ENCODE measurements around the gene HAGHL.

The HAGHL gene

DNA sequence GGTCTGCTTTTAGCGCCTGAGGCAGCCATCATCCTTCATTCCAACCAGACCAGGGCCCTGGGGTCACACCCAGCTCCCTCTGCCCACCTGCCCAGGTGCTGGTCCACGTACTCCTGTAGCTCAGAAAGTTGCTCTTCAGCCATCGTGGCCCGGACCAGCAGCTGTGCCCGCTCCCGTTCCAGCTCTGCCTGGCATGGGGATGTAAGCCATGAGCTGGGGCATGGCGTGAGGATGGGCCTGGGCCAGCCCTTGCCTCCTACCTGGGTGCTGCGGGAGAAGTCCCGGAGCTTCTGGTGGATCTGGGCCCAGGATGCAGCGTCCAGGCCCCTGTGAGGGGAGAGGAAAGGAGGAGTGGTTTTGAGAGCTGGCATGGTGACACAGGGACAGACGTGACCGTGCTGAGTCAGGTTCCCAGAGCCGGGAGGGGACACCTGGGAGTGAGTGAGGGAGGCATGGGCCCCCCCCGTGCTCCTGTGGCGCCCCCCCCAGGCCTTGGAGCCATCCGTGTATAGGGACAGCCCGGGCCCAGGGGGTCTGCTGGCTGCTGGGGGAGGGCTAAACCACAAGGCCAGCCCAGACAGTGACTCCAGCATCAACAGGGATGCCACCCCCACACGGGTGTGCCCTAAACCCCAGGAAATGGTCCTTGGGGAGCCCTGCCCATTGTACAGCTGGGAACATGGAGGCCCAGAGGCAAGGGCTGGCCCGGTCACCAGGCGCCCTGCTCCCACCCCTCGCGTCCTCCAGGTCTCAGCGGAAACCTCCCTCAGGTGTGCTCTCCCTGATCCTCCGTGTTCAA is 3.9 kb upstream of the HAGHL start:
- no peak for FAIRE-seq

DNA sequence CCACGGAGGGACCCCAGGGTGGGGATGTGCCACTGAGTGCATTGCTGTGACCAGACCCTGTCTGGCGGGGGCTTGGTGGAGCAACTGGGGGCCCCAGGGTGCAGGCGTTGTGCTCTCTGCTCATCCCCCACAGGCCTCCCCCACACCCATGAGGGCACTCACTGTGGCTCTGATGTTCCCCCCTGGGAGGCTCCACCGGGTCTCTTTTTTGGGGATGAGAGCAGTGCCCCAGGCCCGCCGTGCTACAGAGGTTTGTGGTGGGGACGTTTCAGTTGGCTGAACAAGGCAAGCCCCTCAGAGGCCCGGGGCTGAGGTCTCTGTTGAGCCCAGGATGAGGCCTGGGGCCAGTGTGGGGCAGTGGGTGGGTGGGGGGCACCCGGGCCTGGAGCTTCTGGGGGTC is 3.2 kb upstream of the HAGHL start:
- FAIRE-seq = no peak

- no peak for FAIRE-seq
Measured at GRCh38 chr16:724188-725040, 2.5 kb upstream of the HAGHL start.

GRCh38 chr16:725041-725376 is 1.9 kb upstream of the HAGHL start:
- no peak for FAIRE-seq

DNA sequence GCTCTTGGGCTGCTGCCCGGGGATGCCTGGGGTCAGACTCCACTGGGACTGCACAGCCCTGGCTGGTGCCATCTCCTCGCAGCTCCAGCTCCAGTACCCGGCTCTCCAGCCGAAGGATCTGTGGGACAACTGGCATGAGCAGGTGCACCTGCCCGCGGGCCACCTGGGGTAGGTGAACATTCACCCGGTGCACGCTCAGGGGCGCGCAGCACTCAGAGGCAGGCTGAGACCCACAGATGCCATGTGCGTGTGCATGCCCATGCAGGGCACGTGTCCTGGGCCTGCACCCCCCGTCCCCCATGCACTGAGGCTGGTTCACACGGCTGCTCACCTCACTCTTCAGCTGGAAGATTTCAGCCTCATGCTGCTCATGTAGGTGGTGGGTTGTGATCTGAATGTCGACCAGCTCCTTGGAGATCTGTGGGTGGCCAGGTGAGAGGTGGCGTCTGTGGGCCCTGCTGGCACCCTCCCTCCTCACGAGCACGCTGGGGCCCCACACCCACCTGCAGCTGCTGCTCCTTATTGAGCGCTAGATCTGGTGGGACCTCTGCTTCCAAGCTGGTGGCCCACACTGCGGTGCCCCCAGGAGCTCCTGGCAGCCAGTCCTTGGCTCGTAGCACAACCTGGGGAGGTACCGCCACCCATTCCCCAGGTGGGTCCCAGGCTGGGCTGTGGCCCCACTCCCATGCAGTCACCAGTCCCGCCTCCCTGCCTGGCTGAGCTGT is 1.3 kb upstream of the HAGHL start:
- no peak for FAIRE-seq

DNA sequence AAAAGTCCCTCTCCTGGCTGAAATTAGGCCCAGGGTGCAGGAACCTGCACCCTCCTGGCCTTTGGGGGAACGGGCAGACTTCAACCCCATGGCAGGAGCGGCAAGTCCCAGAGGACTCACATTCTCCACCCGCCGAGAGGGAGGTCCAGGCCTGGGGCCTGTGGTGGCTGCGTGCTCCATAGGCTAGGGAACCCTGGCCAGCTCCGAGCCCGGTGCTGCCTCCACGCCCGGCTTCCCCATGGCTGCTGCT is 793 bp upstream of the HAGHL start:
- FAIRE-seq = no peak

GRCh38 chr16:727291-727977 is 528 bp downstream of the HAGHL start:
- FAIRE-seq = no peak

DNA sequence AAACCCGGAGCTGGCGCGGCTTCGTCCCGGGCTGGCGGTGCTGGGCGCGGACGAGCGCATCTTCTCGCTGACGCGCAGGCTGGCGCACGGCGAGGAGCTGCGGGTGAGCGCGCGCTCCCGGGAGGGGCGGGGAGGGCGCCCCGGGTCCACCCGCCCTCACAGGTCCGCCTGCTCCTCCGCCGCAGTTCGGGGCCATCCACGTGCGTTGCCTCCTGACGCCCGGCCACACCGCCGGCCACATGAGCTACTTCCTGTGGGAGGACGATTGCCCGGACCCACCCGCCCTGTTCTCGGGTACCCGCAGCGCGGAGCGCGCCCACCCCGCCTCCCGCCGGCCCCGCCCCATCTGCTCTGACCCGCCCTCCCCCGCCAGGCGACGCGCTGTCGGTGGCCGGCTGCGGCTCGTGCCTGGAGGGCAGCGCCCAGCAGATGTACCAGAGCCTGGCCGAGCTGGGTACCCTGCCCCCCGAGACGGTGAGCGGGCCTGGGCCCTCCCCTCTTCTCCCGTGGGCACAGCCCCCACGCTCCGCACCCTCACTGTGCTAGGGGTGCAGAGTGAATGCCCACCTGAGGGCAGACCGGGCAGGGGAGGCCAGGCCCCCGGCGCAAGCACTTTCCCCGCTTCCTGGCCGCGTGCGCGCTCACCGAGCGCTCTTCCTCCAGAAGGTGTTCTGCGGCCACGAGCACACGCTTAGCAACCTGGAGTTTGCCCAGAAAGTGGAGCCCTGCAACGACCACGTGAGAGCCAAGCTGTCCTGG is 1.4 kb downstream of the HAGHL start:
- no peak for FAIRE-seq

DNA sequence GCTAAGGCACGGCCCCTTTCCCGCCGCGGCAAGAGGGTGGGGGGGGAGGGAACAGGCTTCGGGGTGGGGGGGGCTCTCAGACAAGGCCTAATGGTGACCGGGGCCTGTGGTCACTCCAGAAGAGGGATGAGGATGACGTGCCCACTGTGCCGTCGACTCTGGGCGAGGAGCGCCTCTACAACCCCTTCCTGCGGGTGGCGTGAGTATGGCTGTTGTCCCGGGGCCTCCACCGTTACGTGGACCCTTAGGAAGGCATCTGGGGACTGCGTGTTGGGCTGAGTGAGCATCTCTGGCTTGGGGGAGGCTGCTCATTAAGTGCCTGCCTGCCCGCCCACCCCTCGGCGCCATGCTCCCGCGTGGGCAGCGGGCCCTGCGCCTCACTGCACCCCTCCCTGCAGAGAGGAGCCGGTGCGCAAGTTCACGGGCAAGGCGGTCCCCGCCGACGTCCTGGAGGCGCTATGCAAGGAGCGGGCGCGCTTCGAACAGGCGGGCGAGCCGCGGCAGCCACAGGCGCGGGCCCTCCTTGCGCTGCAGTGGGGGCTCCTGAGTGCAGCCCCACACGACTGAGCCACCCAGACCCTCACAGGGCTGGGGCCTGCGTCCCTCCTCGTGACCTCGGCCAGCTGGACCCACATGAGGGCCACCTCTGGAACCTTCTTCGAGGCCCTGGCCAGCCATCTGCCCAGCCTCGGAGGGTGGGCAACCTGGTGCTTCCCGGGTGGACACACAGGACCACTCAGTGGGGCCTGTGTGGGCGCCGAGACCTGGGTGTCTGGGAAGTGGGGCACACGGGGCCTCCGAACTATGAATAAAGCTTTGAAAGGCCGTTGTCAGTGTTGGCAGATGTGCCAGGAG is 2.2 kb downstream of the HAGHL start:
- no peak for FAIRE-seq

DNA sequence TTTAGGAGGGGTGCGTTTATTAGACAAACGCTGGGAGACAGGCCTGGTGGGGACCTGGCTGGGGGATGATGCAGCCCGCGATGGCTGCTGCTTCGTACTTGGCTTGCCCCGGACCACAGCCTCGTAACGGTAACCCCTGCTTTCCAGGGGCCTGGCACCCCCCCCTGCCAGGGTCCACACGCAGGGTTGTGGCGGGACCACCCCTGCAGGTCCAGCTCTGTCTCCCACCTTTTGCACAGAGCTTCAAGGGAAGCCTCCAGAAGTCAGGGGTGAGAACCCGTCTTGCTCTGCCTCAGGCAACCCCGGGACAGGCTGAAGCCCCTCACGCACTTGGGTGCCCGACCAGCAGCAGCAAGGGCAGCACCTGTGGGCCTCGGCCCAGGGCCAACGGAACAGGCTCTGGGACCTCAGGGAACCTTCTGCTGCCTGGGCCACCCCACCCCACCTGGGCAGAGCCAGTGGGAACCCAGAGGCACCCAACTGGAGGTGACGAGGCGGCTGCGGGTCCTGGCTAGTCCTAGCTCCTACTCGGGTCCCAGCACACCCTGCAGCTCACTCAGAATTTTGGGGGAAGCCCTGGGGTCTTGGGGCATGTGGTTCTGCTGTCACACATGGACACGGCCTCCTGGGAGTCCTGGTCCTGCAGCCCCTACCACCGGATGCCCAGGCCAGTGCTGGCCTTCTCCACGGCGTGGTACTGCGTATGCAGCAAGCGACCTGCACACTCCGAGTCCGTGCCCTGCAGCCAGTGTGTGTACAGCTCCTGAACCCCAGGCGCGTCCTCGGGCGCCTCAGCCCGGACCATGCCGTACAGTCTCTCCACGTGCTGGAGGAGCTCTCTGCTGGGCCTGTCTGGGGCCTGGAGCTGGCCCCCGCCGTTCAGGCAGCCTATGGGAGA is 3.1 kb downstream of the HAGHL start:
- no peak for FAIRE-seq

- FAIRE-seq = no peak
Measured at GRCh38 chr16:730666-731509, 4.0 kb downstream of the HAGHL start.

DNA sequence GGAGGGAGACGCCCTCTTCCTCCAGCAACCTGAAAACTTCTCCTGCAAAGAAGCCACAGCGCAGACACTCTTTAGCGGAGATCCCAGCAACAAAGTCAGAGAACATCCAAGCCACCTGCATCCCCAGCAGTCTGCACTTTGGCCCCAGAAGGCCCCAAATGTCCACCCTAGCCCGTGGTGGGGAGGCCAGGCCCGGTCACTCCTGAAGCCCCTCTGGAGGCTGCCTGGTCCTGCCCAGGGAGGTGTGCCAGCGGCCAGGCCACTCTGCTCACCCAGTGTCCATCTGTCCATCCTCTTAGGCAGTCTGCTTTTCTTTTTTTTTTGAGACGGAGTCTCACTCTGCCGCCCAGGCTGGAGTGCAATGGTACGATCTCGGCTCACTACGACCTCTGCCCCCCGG is 5.4 kb downstream of the HAGHL start:
- FAIRE-seq = no peak

DNA sequence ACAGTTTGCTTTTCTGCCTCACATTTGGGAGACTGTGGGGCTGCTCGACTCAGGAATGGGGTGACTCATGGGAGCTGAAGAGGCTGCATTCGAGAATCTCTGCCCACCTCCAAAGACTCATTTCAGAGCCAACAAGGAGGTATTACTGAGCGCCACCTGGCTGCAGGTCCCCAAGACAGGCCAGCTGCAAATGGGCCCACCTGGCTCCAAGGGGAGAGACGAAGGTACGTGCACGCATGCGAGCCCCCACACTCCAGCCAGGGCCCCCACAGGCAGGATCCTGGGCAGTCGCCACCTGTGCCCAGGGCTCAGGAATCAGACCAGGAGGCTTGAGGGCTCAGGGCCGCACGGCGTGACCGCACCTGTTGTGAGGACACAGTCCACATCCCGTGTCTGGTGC is 6.0 kb downstream of the HAGHL start:
- no peak for FAIRE-seq

DNA sequence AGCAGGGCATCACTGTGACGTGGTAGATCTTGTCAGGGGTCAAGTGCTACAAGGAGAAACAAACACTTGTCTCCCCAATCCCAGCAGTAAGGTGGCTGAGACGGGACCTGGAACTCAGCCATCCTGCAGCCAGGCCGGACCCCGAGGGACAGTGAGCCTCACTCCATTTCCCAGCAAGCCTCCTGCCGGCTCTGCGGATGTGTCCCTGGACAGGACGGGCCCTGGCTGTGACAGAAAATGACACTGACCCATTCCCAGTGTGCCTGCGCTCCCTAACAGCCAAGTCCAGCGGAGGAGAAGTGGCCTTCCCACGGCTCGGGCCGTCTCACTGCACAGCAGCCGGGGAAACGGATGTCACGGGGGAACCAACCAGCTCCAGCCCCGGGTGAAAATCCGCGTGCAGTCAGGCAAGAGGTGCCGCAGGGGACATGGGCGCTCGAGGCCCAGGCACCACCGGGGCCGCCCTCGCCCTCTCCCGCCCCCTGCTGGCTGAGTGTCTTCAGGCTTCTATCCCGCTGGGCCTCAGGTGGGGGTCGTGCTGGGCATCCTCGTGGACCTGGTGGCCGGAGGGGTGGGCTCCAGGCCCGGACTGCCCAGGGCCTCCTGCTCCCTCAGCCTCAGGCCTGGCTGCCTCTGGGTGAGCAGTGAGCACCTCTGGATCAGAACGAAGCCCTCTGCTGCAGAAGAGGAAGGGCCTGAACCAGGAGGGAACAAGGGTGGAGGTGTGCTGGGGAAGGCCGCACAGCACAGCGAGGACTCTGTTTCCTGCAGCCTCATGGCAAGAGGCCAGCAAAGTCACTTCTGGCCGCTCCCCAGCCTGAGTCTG is 6.7 kb downstream of the HAGHL start:
- no peak for FAIRE-seq

DNA sequence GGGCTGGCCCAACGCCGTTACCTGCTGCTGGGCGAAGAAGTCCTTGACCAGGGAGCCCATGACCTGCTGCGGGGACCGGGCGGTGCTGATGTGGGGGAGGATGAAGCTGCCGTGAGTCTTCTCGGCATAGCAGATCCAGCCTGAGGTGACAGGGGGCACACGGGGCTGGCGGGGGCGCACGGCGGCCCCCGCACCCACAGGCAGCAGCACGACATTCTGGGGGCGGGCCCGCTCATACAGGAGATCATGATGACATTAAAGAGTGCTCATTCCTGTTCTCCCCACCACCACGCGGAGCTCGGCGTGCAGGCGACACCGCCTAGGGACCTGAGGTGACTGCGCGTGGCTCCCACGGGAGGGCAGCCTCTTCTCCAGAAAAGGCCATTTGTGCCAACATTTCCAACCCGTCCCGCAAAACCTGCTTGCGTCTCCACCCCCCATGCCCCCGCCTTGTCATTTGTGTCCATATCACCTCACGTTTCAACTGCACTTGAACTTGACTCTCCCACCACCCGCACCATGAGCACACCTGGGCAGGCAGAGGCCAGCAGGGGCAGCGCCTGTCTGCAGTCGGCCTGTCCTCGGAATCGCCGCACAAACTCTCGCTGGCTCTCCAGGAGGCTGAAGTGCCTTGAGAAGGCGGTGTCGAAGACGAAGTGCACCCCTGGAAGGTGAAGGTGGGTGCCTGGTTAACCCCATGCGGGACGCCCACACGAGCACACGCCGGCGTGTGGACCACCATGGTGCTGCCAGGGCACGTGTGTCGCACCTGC is 7.5 kb downstream of the HAGHL start:
- FAIRE-seq = no peak

DNA sequence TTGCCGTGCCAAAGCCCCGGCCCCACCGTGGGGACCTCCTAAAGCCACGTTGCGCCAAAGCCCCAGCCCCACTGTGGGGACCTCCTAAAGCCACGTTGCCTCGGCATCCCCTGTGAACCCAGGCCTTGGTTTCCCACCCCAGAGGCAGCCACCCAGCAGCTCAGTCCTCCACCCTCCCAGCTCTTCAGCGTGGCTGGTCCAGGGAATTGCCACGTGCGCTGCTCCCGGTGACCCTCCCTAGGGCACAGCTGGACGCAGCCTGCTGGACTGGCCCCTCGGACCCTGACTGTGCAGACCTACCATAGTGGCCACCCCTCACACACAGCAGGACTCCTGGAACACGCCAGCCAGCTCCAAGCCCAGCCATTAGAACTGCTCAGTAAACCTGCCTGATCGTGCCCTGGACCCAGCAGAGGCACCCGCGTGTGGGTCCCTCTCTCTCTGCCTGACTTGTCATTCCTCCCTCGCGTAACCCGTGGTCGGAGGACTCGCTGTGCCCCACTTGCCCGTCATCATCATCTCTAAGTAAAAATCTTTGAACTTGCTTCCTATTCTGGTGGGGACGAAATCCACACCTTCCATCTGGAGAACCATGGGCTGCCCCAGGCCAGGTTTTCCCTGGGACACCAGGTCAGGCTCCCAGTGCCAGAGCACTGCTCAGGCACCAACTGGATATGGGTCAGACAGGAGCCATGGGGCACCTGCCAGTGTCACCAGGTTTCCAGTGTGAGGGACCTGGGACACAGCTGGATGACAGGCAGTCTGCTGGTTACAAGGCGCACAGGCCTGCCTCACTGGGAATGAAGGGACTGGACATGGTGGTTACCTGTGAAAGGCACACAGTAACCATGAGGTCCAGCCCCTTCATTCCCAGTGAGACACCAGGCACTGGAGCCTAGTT is 8.3 kb downstream of the HAGHL start:
- no peak for FAIRE-seq

DNA sequence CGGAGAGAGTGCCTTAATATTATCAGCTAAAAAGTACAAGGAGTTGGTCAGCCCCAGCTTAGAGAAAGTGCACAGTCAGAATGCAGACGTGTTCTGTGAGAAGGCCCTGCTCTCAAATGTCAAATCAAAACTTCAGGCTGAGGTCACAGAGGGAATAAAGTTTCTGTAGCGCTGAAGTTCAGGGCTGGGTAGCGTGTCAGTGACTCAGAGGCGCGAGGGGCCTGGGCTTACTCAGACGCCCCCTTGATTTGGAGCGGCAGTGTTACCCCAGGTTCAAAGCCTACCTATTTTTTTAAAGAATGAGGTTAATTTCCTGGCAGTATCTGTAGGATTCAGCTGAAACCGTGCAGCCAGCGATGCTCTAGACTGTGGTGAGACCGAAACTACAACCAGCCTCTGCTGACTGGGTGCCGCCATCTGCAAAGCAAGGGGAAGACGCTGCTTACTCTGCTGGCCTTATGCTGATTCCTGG is 9.1 kb downstream of the HAGHL start:
- FAIRE-seq = no peak
